ENCODE results near the gene TBPL2. TPM values are rescaled to one million over a fixed set of nuclear protein-coding genes. Genes with fewer than 3 reads are reported as not detected.
"Not testable (repeated sequence)": the region's sequence is repeated elsewhere in the genome, so short reads cannot be mapped to it uniquely, and the experiment has no call there.

Gene TBPL2
- total RNA-seq, 4 donors from 2014 or later: not detected

DNA sequence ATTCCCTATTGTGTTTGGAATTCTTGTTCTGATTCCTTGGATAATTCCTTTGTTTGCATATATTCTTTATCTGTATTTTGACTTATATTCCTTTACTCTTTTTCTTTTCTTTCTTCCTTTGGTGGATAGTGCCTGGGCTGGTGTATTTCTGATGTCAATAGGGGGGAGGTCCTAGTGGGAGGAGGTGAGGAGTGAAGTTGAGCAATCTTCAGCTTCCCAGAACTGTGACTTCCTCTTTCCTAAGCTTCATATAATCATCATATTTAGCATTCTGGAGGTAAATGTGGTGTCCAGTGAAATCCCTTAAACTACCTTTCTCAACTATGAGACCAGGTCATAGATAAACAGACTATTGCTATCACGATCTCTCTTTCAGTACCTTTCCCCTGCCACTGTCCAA lies 29.6 kb upstream of the TBPL2 start:
- ATAC-seq (ENCODE audit: low FRiP score) (no peak), DNase-seq (ENCODE audit: low spot score) (no peak)
- TF ChIP-seq, protein P1, sequence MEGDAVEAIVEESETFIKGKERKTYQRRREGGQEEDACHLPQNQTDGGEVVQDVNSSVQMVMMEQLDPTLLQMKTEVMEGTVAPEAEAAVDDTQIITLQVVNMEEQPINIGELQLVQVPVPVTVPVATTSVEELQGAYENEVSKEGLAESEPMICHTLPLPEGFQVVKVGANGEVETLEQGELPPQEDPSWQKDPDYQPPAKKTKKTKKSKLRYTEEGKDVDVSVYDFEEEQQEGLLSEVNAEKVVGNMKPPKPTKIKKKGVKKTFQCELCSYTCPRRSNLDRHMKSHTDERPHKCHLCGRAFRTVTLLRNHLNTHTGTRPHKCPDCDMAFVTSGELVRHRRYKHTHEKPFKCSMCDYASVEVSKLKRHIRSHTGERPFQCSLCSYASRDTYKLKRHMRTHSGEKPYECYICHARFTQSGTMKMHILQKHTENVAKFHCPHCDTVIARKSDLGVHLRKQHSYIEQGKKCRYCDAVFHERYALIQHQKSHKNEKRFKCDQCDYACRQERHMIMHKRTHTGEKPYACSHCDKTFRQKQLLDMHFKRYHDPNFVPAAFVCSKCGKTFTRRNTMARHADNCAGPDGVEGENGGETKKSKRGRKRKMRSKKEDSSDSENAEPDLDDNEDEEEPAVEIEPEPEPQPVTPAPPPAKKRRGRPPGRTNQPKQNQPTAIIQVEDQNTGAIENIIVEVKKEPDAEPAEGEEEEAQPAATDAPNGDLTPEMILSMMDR (IDR thresholded peaks at IDR 0.05): no peak

DNA sequence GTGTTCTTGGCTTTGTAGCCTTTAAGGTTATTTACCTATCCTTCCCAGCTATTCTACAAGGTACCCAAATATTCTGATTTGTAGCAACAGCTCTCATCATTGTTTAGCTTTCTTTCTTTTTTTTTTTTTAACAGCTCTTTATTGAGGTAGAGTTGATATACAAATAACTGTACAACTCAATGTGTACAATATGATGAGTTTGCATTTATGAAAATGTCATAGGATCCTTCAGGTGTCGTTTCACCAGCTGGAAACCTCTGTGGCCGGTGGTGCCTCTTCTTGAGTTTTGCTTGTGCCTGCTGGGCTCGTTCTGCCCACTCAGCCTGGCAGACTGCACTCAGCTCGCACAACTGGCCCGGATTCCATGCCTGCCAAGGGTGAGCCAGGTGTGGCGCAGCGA lies 26.9 kb upstream of the TBPL2 start:
- TF ChIP-seq, protein P1 (IDR thresholded peaks at IDR 0.05): no peak
- no peak for DNase-seq (ENCODE audit: low spot score)

DNA sequence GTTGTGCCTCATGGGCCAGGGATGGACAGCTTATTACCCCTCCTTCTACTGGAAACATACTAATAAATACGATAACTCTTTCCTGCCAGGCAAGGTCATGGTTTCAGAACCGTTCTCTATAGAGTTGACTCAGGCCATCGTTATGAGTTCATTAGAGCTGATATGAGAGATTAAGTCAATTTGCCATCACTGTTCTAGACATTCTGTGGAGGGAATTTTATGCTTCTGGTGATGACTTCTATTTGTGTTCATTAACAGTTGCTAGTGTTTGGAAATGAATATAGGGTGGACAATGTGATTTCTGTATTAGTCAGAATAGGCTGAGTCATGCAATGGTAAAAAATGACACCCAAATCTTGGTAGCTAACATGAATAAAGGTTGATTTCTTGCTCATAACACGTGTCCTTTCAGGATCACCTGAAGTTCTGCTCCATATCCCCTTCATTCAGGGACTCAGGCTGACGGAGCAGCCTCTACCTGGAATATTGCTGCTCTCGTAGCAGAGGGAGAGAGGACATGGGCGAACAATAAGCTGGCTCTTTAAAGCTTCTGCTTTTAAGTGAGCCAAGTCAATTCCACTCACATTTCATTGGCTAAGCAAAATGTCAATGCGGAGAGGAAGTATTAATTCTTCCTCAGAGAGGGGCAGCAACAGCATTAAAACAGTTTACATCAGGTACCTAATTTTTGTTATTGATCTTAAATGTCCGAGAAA lies 18.5 kb upstream of the TBPL2 start:
- ATAC-seq (ENCODE audit: low FRiP score) (peak; percentile 42), DNase-seq (ENCODE audit: low spot score) (no peak)
- TF ChIP-seq, protein P1 (IDR thresholded peaks at IDR 0.05): no peak

More for the DNA sequence above, 26.9 kb upstream of the TBPL2 start:
- no peak for ATAC-seq (ENCODE audit: low FRiP score)

DNA sequence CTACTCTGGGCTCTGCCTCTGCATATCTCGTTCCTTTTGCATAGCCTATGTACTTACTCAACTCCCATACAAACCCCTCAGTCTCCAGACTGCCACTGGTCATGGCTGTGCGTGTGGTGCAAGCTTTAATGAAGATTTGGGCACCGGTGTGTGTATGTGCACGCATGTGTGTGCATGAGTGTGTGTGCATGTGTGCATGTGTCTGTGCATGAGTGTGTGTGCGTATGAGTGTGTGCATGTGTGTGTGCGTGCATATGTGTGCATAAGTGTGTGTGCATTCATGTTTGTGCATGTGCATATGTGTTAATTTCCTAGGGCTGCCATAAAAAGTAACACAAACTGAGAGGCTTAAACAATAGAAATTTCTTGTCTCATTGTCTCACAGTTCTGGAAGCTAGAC lies 17.1 kb upstream of the TBPL2 start:
- TF ChIP-seq, protein P1 (IDR thresholded peaks at IDR 0.05): no peak
- ATAC-seq (ENCODE audit: low FRiP score): no peak

DNA sequence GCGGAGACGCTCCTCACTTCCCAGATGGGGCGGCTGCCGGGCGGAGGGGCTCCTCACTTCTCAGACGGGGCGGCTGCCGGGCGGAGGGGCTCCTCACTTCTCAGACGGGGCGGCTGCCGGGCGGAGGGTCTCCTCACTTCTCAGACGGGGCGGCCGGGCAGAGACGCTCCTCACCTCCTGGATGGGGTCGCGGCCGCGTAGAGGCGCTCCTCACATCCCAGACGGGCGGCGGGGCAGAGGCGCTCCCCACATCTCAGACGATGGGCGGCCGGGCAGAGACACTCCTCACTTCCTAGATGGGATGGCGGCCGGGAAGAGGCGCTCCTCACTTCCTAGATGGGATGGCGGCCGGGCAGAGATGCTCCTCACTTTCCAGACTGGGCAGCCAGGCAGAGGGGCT lies 16.0 kb upstream of the TBPL2 start:
- ATAC-seq (ENCODE audit: low FRiP score); DNase-seq (ENCODE audit: low spot score): not testable (repeated sequence)

More for the DNA sequence above, 17.1 kb upstream of the TBPL2 start:
- DNase-seq (ENCODE audit: low spot score): no peak

DNA sequence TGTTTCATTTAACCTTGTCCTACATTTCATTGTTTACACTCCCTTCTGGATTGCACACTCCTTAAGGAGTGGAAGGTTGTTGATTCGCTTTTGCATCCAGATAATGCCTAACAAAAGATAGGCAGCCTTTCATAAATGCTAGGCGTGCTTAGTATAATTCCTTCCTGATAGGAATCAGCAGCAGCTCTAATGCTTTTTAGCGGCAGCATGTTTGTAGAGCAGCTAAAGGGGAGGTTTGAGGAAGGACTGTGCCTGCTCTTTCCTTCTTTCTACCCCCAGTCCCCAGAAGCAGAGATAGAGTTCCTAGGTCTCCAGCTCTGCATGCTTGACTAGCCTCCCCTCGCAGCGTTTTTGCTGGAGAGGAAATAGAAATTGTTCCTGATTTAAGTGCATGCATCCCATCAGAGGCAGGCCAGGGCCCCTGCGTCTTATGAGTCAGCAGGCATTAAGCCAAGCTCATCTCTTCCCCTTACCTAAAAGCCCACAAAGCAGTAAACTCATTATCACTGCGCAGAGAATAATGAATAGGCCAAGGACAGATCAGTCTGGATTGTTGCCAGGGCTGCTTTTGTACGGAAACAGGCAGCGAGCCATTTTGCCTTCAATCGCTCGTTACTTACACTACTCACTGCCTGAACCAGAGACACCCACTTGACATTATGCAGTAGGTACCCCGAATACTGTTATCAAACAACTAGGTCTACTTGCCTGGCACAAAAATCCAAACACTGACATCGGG lies 14.0 kb upstream of the TBPL2 start:
- DNase-seq (ENCODE audit: low spot score) (no peak), ATAC-seq (ENCODE audit: low FRiP score) (peak; percentile 91)
- TF ChIP-seq, protein P1 (IDR thresholded peaks at IDR 0.05): no peak

DNA sequence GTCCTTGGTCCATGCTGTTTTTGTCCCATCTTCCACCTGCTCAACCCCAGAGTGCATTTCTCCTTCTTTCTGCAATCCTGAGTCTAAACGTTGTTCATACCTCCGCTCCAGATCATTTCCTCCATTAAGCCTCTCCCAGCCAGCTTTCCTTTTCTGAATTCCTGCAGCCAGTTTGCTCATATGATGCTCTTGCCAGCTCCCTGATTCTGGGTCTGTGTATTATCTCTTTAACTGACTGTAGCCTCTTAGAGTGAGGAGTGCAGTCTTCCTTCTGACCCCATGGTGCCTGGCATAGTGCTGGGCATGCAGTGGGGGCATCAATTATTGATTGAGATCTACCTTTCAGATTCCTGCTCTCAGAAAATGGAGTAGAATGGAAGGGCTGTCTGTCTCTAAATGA lies 11.5 kb upstream of the TBPL2 start:
- TF ChIP-seq, protein P1 (IDR thresholded peaks at IDR 0.05): no peak
- ATAC-seq (ENCODE audit: low FRiP score) (no peak), DNase-seq (ENCODE audit: low spot score) (no peak)

All from omental fat pad (tissue), 4 donors.